Body of pancreas (tissue), 4 donors: Measurements from ENCODE around the gene ELMOD2. TPM values are rescaled to one million over a fixed set of nuclear protein-coding genes. Genes with fewer than 3 reads are reported as not detected.

Source experiments
- ATAC-seq: fragments of 150-250 bp; one replicate; pipeline ENCODE4 v1.9.1; 2016
- DNase-seq, 4 donors: peaks; one replicate each; pipeline ENCODE4 v3.0.0-alpha.2; 2019
- H3K27ac ChIP-seq, 4 donors: fragments of 200-600 bp; sonication (generic); 1 replicate in 3 of 4; 2 replicates in 1 of 4; pipeline versions ENCODE4 v1.5.1 to v1.6.1; 2016 to 2019; ENCODE audit warnings: mild to moderate bottlenecking in 1 of 4, mixed read lengths in 1 of 4, moderate library complexity in 1 of 4
- H3K27me3 ChIP-seq, 2 donors: fragments of 200-600 bp; sonication (generic); one replicate each; pipeline ENCODE4 v1.6.0; 2016; ENCODE audit warnings: mild to moderate bottlenecking in 1 of 2
- H3K36me3 ChIP-seq, 2 donors: fragments of 200-600 bp; sonication (generic); replicated peaks in 1 of 2; 2 replicates each; pipeline ENCODE4 v1.5.1; 2016; ENCODE audit warnings: low read depth in 2 of 2; ENCODE audit not compliant: insufficient read depth in 1 of 2
- H3K4me1 ChIP-seq: fragments of 200-600 bp; sonication (generic); one replicate; pipeline ENCODE4 v1.6.0; 2016
- H3K4me3 ChIP-seq, 2 donors: fragments of 200-600 bp; sonication (generic); 1 replicate in 1 of 2; 2 replicates in 1 of 2; pipeline ENCODE4 v1.5.1; 2016 to 2019
- H3K9me3 ChIP-seq, 3 donors: fragments of 200-600 bp; sonication (generic); 1 replicate in 2 of 3; 2 replicates in 1 of 3; pipeline ENCODE4 v1.5.1; 2016
- POLR2A ChIP-seq, 3 donors: fragments of 450-650 bp; IDR thresholded peaks; one replicate each; pipeline ENCODE4 v1.6.1; 2016; ENCODE audit warnings: antibody characterized with exemption in 3 of 3, mild to moderate bottlenecking in 2 of 3
- WGBS, 2 donors: methylation state at CpG; one replicate each; pipeline ENCODE4 v1.1.5; 2017; 5-methylcytosine and 5-hydroxymethylcytosine counted together
- intact Hi-C: fragments of 100-400 bp; cut with DNase I; formaldehyde crosslinking; loops from one replicate; pipeline ENCODE4 v1.15.1; 2023
- total RNA-seq, 2 donors: library from RNA; depleted of rRNA; stranded (reverse); fragments of >200 nt; gene quantifications; one replicate each; pipeline ENCODE4 v1.1.0, GENCODE V29; 2016
- TF ChIP-seq, protein P1 (sequence below), 7 experiments: fragments of 450-650 bp in 4 of 7; fragments of 200-600 bp in 3 of 7; sonication (generic) in 3 of 7; IDR thresholded peaks; one replicate each; pipeline ENCODE4 v1.5.1; 2016 to 2019; ENCODE audit warnings: antibody characterized with exemption in 7 of 7

The ELMOD2 gene
- total RNA-seq, 2 donors from 2014 or later, result 16.6 to 29.7 TPM

DNA sequence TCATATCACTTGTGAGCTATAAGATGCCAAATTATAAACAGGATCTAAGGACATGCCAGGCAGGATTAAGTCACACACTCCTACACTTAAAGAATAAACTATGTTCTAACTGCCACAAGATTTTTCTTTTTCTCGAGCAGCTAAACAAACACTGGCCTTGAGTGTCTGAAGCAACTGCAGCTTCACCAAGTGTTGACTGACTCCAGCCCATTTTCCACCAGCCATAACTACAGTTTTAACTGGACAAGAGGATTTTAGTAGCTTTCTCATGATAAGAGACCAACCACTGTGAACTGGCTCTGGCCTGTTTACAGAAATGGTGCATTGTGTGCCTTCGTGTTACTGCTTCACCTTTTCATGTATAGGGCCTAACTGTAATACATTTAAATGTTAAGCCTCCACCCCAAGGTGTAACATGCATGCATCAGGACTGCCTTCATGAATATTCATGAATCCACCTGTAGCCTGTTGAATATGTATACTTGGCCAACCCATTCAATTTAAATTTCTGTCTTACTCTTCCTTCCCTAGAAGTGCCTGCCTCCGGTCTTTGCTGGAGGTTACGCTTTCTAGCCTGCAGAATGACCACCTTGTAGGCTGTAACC lies 34.0 kb downstream of the ELMOD2 start:
- H3K27ac ChIP-seq, result no peak overlapping the region
- TF ChIP-seq, protein P1, sequence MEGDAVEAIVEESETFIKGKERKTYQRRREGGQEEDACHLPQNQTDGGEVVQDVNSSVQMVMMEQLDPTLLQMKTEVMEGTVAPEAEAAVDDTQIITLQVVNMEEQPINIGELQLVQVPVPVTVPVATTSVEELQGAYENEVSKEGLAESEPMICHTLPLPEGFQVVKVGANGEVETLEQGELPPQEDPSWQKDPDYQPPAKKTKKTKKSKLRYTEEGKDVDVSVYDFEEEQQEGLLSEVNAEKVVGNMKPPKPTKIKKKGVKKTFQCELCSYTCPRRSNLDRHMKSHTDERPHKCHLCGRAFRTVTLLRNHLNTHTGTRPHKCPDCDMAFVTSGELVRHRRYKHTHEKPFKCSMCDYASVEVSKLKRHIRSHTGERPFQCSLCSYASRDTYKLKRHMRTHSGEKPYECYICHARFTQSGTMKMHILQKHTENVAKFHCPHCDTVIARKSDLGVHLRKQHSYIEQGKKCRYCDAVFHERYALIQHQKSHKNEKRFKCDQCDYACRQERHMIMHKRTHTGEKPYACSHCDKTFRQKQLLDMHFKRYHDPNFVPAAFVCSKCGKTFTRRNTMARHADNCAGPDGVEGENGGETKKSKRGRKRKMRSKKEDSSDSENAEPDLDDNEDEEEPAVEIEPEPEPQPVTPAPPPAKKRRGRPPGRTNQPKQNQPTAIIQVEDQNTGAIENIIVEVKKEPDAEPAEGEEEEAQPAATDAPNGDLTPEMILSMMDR (IDR thresholded peaks at IDR 0.05), result no peak
- no peak for TF ChIP-seq POLR2A (IDR thresholded peaks at IDR 0.05)
- H3K9me3 ChIP-seq, result no peaks in the 10 kb centered on the region
- H3K27me3 ChIP-seq, result no peaks in the 10 kb centered on the region
- no peaks in the 10 kb centered on the region for H3K36me3 ChIP-seq
- no peak overlapping the region for H3K4me3 ChIP-seq
- DNase-seq, result no peak
- intact Hi-C loops, result no loop called here
- H3K4me1 ChIP-seq, result no peaks in the 10 kb centered on the region
- WGBS, 2 donors, result 78 to 84% methylated on average over 4 of the region's 4 CpGs
- ATAC-seq, result no peak

- intact Hi-C loops, result no loop called here
- Histone ChIP-seq H3K36me3 (no peaks in the 10 kb centered on the region), H3K27me3 (no peaks in the 10 kb centered on the region), H3K4me3 (no peak overlapping the region), H3K9me3 (no peaks in the 10 kb centered on the region), H3K4me1 (no peaks in the 10 kb centered on the region), H3K27ac (no peak overlapping the region)
- WGBS, 2 donors, result 69 to 73% methylated on average over 6 of the region's 6 CpGs
- TF ChIP-seq, protein P1 (IDR thresholded peaks at IDR 0.05), result no peak
- no peak for TF ChIP-seq POLR2A (IDR thresholded peaks at IDR 0.05)
- DNase-seq (no peak), ATAC-seq (no peak)
Measured at GRCh38 chr4:140559696-140560095, 35.7 kb downstream of the ELMOD2 start.

GRCh38 chr4:140568507-140569306 lies 44.7 kb downstream of the ELMOD2 start, which contains the start of gene UCP1:
Gene UCP1 (minus strand): TSS chr4:140568961. CDS start chr4:140568729, 232 bp downstream.
- no peaks in the 10 kb centered on the region for H3K36me3 ChIP-seq
- no peak for TF ChIP-seq POLR2A (IDR thresholded peaks at IDR 0.05)
- TF ChIP-seq, protein P1 (IDR thresholded peaks at IDR 0.05), result no peak
- ATAC-seq (peak; percentile 76), DNase-seq (peak; percentile 29 to 64 (median 38))
- intact Hi-C loops, result no loop called here
- no peak within 1 kb of the TSS for H3K27ac ChIP-seq
- WGBS, 2 donors, result 1 to 2% methylated on average over 21 to 69 of the region's 69 CpGs
- peaks cover 0 to 11% of the 10 kb centered on the region in 2 donors for H3K27me3 ChIP-seq
- peaks cover 20% of the 10 kb centered on the region for H3K4me1 ChIP-seq
- peak within 1 kb of the TSS; percentile 12 to 66 for H3K4me3 ChIP-seq
- peaks cover 0 to 6% (median 0%) of the 10 kb centered on the region in 3 donors for H3K9me3 ChIP-seq

- TF ChIP-seq, protein P1 (IDR thresholded peaks at IDR 0.05), result no peak
- TF ChIP-seq POLR2A (IDR thresholded peaks at IDR 0.05), result no peak
- 41 to 53% methylated on average over 7 of the region's 7 CpGs for WGBS, 2 donors
- DNase-seq, result no peak
- H3K4me1 ChIP-seq, result peaks cover 20% of the 10 kb centered on the region
- H3K27me3 ChIP-seq, result peaks cover 0 to 11% of the 10 kb centered on the region in 2 donors
- H3K9me3 ChIP-seq, result peaks cover 0 to 6% (median 0%) of the 10 kb centered on the region in 3 donors
- H3K36me3 ChIP-seq, result no peaks in the 10 kb centered on the region
- no peak overlapping the region for H3K27ac ChIP-seq
- ATAC-seq, result no peak
- intact Hi-C loops, result no loop called here
- peak overlapping the region in 1 of 2 donors; percentile 66 for H3K4me3 ChIP-seq
Measured at GRCh38 chr4:140569307-140569638, 45.3 kb downstream of the ELMOD2 start.
